ENCODE measurements around the gene PPARA. TPM values are rescaled to one million over a fixed set of nuclear protein-coding genes. Genes with fewer than 3 reads are reported as not detected.
"Not testable (repeated sequence)": the region's sequence is repeated elsewhere in the genome, so short reads cannot be mapped to it uniquely, and the experiment has no call there.

The PPARA gene
- polyA plus RNA-seq, 1 donor from 2014 or later: 0.43 TPM

DNA sequence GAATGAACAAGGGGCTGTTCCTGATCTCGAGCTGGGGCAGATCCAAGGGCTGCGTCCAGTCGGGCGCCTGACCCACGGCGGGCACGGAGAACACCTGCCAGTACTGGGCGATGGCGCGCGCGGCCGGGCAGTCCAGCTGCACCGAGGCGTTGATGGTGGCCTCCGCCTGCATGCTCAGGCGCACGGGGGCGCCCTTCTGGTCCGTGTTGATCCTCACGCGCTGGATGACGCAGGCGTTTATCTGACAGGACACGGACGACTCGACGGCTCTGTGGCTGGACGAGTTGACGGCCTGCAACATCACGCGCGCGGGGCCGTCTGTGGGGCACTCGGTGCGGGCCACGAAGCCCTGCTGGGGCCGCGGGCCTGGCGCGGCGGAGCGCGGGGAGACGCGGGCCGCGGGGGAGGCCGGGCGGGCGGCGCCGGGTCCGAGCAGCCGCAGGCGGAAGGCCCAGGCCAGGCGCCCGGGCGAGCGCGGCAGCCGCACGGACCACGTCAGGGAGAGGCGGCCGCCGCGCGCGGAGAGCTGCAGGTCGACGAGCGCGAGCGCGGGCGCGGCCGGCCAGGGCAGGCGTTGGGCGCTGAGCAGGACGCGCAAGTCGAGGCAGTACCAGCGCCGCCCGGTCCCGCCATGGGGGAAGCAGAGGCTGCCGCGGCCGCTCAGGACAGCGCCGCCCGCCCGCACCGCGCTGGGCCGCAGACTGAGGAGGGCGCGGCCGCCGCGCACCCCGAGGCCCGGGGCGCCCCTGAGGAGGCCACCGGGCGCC is 112.3 kb downstream of the PPARA start:
- Histone ChIP-seq H3K79me2 (replicated peaks; ENCODE audit: insufficient read depth, low read length) (no peaks in the 10 kb centered on the region), H3K9me2 (ENCODE audit: insufficient read depth, low read length) (no peaks in the 10 kb centered on the region), H3K27me3 (ENCODE audit: insufficient read depth, low read depth, low read length) (peaks cover 57% of the 10 kb centered on the region), H3K4me3 (ENCODE audit: low read length) (no peak overlapping the region), H3K9me3 (ENCODE audit: low read length) (peaks cover 45% of the 10 kb centered on the region), H3K36me3 (ENCODE audit: insufficient read depth, low read length) (no peaks in the 10 kb centered on the region), H3K9ac (ENCODE audit: low read length) (no peak overlapping the region), H3K27ac (ENCODE audit: low read length) (no peak overlapping the region), H3K4me2 (ENCODE audit: low read length) (no peak overlapping the region), H2AFZ (ENCODE audit: low read depth, low read length) (no peak overlapping the region), H4K20me1 (ENCODE audit: insufficient read depth) (no peaks in the 10 kb centered on the region), H3F3A (ENCODE audit: insufficient read depth, low read length, poor library complexity, severe bottlenecking) (no peaks in the 10 kb centered on the region)
- TF ChIP-seq SMC3 (conservative IDR thresholded peaks at IDR 0.05; ENCODE audit: poor library complexity) (no peak), EP300 (conservative IDR thresholded peaks at IDR 0.05; ENCODE audit: poor library complexity, severe bottlenecking) (no peak), EZH2 (IDR thresholded peaks at IDR 0.05; ENCODE audit: borderline replicate concordance, insufficient read depth, low read length, poor library complexity, severe bottlenecking) (no peak), REST (IDR thresholded peaks at IDR 0.05; ENCODE audit: borderline replicate concordance) (no peak), RAD21 (conservative IDR thresholded peaks at IDR 0.05) (no peak)

- no peaks in the 10 kb centered on the region for H3F3A ChIP-seq (ENCODE audit: insufficient read depth, low read length, poor library complexity, severe bottlenecking)
- no peak for TF ChIP-seq REST (IDR thresholded peaks at IDR 0.05; ENCODE audit: borderline replicate concordance)
- no peak for TF ChIP-seq EZH2 (IDR thresholded peaks at IDR 0.05; ENCODE audit: borderline replicate concordance, insufficient read depth, low read length, poor library complexity, severe bottlenecking)
- TF ChIP-seq TAF1 (IDR thresholded peaks at IDR 0.05; ENCODE audit: low read depth): no peak
- no peak for TF ChIP-seq RAD21 (conservative IDR thresholded peaks at IDR 0.05)
- TF ChIP-seq CTCF (IDR thresholded peaks at IDR 0.05; ENCODE audit: poor library complexity, severe bottlenecking): no peak
- no peak for TF ChIP-seq POLR2AphosphoS5 (IDR thresholded peaks at IDR 0.05)
- no peak for TF ChIP-seq SMC3 (conservative IDR thresholded peaks at IDR 0.05; ENCODE audit: poor library complexity)
- TF ChIP-seq MXI1 (conservative IDR thresholded peaks at IDR 0.05; ENCODE audit: poor library complexity, severe bottlenecking): no peak
- TF ChIP-seq EP300 (conservative IDR thresholded peaks at IDR 0.05; ENCODE audit: poor library complexity, severe bottlenecking): no peak
- no peaks in the 10 kb centered on the region for H3K9me2 ChIP-seq (ENCODE audit: insufficient read depth, low read length)
- H2AFZ ChIP-seq (ENCODE audit: low read depth, low read length): no peak within 1 kb of the TSS
- H4K20me1 ChIP-seq (ENCODE audit: insufficient read depth): no peaks in the 10 kb centered on the region
- no peaks in the 10 kb centered on the region for H3K36me3 ChIP-seq (ENCODE audit: insufficient read depth, low read length)
- peaks cover 63% of the 10 kb centered on the region for H3K27me3 ChIP-seq (ENCODE audit: insufficient read depth, low read depth, low read length)
- peaks cover 39% of the 10 kb centered on the region for H3K9me3 ChIP-seq (ENCODE audit: low read length)
- H3K4me3 ChIP-seq (ENCODE audit: low read length): no peak within 1 kb of the TSS
- H3K9ac ChIP-seq (ENCODE audit: low read length): no peak within 1 kb of the TSS
- no peak within 1 kb of the TSS for H3K4me2 ChIP-seq (ENCODE audit: low read length)
- H3K27ac ChIP-seq (ENCODE audit: low read length): no peak within 1 kb of the TSS
- no peaks in the 10 kb centered on the region for H3K79me2 ChIP-seq (replicated peaks; ENCODE audit: insufficient read depth, low read length)
Measured at GRCh38 chr22:46263216-46263590, 112.9 kb downstream of the PPARA start, which contains the start of gene PKDREJ. Gene PKDREJ, minus strand, starts transcription at chr22:46263343. Its CDS starts 21 bp downstream, at chr22:46263322.

GRCh38 chr22:46264520-46264919 is 114.2 kb downstream of the PPARA start:
- peaks cover 32% of the 10 kb centered on the region for H3K9me3 ChIP-seq (ENCODE audit: low read length)
- H3K79me2 ChIP-seq (replicated peaks; ENCODE audit: insufficient read depth, low read length); H3K4me2 ChIP-seq (ENCODE audit: low read length); H2AFZ ChIP-seq (ENCODE audit: low read depth, low read length); H3K27ac ChIP-seq (ENCODE audit: low read length); H3K9ac ChIP-seq (ENCODE audit: low read length); H4K20me1 ChIP-seq (ENCODE audit: insufficient read depth); H3K9me2 ChIP-seq (ENCODE audit: insufficient read depth, low read length); H3F3A ChIP-seq (ENCODE audit: insufficient read depth, low read length, poor library complexity, severe bottlenecking); H3K36me3 ChIP-seq (ENCODE audit: insufficient read depth, low read length); H3K4me3 ChIP-seq (ENCODE audit: low read length): not testable (repeated sequence)
- peaks cover 60% of the 10 kb centered on the region for H3K27me3 ChIP-seq (ENCODE audit: insufficient read depth, low read depth, low read length)
